ENCODE results near the gene QSOX1. TPM values are rescaled to one million over a fixed set of nuclear protein-coding genes. Genes with fewer than 3 reads are reported as not detected.
"Not testable (repeated sequence)": the region's sequence is repeated elsewhere in the genome, so short reads cannot be mapped to it uniquely, and the experiment has no call there.

Gene QSOX1
- polyA plus RNA-seq, 6 donors from 2014 or later, result 4.9 to 8.0 (median 5.5) TPM

DNA sequence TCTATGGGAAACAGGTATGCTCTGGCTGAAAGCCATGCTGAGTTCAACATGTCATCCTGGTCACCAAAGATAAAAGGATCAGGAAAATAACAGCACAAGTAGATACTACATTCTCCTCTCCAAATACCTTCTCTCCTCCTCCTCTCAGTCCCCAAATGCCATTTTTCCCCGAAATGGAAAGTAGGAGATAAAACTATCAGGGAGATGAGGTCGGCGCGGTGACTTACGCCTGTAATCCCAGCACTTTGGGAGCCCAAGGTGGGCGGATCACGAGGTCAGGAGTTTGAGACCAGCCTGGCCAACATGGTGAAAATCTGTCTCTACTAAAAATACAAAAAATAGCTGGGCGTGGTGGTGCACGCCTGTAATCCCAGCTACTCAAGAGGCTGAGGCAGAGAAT is 21.0 kb upstream of the QSOX1 start:
- Mint-ChIP-seq H3K27me3 (peaks cover 10 to 55% (median 52%) of the 10 kb centered on the region in 3 donors), H3K36me3 (peaks cover 9 to 28% of the 10 kb centered on the region in 2 donors), H3K9me3 (peaks cover 5 to 17% (median 9%) of the 10 kb centered on the region in 7 donors)
- not testable (repeated sequence) for H3K4me3 Mint-ChIP-seq; H3K4me1 Mint-ChIP-seq; H3K27ac Mint-ChIP-seq; ATAC-seq (ENCODE audit: low read depth in 2 of 2); DNase-seq

DNA sequence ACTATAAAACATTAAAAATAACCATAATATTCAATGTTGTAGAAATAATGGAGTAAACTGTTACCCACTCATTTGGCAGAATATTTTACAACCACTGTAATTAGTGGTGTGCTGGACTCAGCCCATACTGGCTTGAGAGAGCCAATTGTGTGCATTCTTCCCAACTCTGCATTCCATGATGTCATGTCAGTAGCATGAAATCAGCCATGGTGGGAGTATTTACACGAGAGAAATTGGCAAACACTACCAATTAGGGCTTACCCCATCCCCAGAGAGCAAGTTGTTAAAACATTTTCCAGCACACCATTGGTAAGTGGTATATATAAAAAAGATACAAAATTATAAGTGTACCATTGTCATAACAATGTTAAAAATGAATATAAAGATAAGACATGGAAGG is 19.1 kb upstream of the QSOX1 start:
- peaks cover 11 to 52% (median 44%) of the 10 kb centered on the region in 3 donors for H3K27me3 Mint-ChIP-seq

DNA sequence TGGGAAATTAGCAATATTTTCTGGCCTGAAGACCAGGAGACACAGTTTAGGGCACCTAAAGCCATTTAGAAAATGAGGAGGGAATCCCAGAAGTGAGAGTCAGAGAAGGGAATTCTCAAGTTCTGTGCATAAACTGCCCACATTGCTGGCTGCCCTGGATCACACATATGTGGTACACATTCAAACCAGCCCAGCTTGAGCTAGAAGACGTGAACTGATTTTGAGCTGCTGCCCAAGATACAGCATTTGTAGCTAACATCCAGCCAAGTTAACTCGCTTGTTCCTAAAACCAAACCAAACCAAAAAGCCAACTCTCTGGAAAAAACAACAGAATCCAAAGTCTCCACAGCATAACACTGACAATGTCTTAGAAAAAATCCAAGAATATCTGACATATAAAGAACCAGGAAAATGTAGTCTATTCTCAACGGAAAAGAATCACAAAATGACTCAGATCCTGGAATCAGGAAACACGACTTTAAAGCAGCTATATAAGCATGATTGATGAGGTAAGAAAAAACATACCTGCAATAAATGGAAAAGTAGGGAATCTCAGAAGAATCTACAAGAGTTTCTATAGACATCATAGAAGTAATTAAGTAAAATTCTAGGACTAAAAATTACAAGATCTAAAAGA is 18.2 kb upstream of the QSOX1 start:
- Mint-ChIP-seq H3K27me3 (peaks cover 14 to 50% (median 41%) of the 10 kb centered on the region in 3 donors), H3K36me3 (peaks cover 9 to 17% of the 10 kb centered on the region in 2 donors), H3K4me1 (no peaks in the 10 kb centered on the region), H3K27ac (peak overlapping the region in 1 of 6 donors; percentile 30), H3K9me3 (peaks cover 5 to 17% (median 9%) of the 10 kb centered on the region in 7 donors), H3K4me3 (no peak overlapping the region)
- DNase-seq (no peak), ATAC-seq (ENCODE audit: low read depth in 2 of 2) (no peak)

More for the DNA sequence above, 19.1 kb upstream of the QSOX1 start:
- no peak overlapping the region for H3K27ac Mint-ChIP-seq
- H3K9me3 Mint-ChIP-seq, result peaks cover 5 to 17% (median 9%) of the 10 kb centered on the region in 7 donors
- peaks cover 9 to 18% of the 10 kb centered on the region in 2 donors for H3K36me3 Mint-ChIP-seq
- H3K4me1 Mint-ChIP-seq, result no peaks in the 10 kb centered on the region
- DNase-seq, result no peak
- H3K4me3 Mint-ChIP-seq, result no peak overlapping the region
- no peak for ATAC-seq (ENCODE audit: low read depth in 2 of 2)

DNA sequence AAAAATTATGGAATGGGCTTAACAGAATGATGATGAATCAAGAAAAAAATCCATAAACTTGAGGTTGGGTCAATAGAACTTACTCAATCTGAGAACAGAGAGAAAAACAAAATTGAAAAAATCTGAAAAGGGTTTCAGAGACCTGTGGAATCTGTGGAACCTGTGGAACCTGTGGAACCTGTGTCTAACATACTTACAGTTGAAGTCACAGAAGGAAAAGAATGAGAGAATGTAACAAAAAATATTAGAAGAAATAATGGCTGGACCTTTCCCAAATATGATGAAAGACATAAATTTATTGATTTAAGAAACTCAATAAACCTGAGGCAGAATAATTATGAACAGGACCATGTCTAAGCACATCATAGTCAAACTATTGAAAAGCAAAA is 17.7 kb upstream of the QSOX1 start:
- ATAC-seq (ENCODE audit: low read depth in 2 of 2), result no peak
- Mint-ChIP-seq H3K4me3 (no peak overlapping the region), H3K9me3 (peaks cover 5 to 17% (median 9%) of the 10 kb centered on the region in 7 donors), H3K4me1 (no peaks in the 10 kb centered on the region), H3K27me3 (peaks cover 14 to 45% (median 40%) of the 10 kb centered on the region in 3 donors), H3K36me3 (peaks cover 9 to 12% of the 10 kb centered on the region in 2 donors), H3K27ac (no peak overlapping the region)
- DNase-seq, result no peak

DNA sequence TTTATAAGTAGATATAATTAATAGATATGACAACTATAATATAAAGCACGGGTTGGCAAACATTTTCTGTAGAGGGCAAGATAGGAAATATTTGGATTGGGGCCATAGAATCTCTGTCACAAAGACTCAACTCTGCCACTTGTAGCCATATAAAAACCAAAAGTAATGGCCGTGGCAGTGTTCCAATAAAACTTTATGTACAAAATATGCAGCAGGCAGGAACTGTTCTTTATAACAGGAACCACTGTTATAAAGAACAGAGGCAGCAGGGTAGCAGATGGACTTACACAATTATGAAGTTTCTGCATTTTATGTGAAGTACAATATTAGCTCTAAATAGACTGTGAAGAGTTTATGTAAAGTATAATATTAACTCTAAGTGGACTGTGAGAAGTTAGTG is 16.9 kb upstream of the QSOX1 start:
- Mint-ChIP-seq H3K9me3 (peaks cover 5 to 17% (median 9%) of the 10 kb centered on the region in 7 donors), H3K27ac (no peak overlapping the region), H3K36me3 (peaks cover 9 to 10% of the 10 kb centered on the region in 2 donors), H3K4me3 (no peak overlapping the region), H3K4me1 (no peaks in the 10 kb centered on the region), H3K27me3 (peaks cover 14 to 36% (median 36%) of the 10 kb centered on the region in 3 donors)
- no peak for ATAC-seq (ENCODE audit: low read depth in 2 of 2)
- no peak for DNase-seq

DNA sequence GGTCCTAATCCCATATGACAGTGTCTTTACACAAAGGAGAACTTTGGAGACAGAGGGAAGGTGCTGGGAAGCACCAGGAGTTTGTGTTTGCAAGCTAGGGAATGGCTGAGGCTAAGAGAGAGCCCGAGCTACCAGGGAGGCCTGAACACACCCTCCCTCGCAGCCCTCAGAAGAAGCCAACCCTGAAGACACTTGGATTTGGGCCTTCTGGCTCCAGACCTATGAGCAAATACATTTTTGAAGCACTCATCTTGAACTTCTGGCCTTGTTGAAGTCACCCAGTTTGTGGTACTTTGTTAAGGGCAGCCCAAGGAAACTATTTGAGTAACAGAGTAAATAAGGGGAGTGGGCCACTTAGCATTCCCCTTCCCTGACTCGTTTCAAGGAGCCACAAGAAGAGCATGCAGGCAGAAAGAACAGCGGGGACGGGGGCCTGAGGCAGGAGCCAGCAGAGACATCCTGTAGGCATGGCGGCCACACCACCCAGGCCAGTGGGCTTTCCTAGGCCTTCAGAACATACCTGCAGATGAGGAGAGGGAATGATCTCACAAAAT is 13.2 kb upstream of the QSOX1 start:
- no peak for ATAC-seq (ENCODE audit: low read depth in 2 of 2)
- H3K27me3 Mint-ChIP-seq, result peaks cover 9 to 30% (median 17%) of the 10 kb centered on the region in 3 donors
- peaks cover 4 to 9% (median 9%) of the 10 kb centered on the region in 7 donors for H3K9me3 Mint-ChIP-seq
- peaks cover 7 to 9% of the 10 kb centered on the region in 2 donors for H3K36me3 Mint-ChIP-seq
- no peaks in the 10 kb centered on the region for H3K4me1 Mint-ChIP-seq
- H3K4me3 Mint-ChIP-seq, result no peak overlapping the region
- H3K27ac Mint-ChIP-seq, result no peak overlapping the region
- no peak for DNase-seq

DNA sequence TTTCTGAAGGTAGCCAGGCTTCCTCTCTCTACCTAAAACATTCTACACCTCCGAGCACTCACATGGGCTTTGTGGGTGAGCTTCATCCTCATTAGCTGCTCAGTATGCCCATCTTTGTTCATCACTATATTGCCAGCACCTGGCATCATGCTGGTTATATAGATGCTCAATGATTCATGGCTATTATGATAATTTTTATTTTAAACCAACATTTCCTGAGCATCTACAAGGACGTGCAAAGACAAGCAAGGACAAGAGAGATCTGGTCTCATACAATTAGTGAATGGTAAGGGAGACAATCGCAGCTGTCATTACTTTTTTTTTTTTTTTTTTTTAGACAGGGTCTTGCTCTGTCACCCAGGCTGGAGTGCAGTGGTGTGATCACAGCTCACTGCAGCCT is 11.3 kb upstream of the QSOX1 start:
- Mint-ChIP-seq H3K36me3 (no peaks in the 10 kb centered on the region), H3K4me3 (no peak overlapping the region), H3K27me3 (peaks cover 9 to 24% (median 9%) of the 10 kb centered on the region in 3 donors), H3K27ac (no peak overlapping the region), H3K4me1 (no peaks in the 10 kb centered on the region), H3K9me3 (peaks cover 0 to 2% (median 0%) of the 10 kb centered on the region in 7 donors)
- ATAC-seq (ENCODE audit: low read depth in 2 of 2) (no peak), DNase-seq (no peak)

DNA sequence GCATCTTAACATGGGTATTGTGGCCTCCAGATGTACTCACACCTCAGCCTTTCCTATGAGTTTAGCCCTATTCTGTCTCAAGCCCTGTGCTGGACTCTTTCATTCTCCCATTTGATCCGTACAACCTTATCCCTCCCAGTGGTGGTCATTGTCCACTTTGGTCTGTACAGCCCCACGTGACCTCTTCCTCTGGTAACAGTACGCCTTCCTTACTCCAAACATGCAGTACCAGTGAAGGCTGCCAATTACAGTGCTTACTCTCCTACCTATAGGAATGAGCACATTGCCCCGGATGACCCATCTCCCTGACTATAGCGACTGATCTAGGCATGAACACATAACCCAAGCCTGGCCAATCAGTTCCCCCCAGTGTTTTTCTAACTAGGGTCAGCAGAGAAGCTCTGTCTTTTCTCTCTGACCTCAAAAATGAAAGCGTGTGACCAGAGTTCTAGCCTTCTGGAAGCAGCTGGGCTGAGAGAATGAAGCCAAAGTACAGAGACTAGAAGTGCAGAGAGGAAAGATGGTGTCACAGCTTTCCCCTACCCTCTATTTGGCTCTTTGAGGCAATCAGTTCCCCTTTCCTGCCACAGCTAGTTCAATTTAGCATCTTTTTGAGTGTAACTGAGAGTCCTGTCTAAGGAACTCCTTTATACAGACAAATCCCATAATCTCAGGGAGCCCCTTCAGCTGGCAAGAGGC is 9.9 kb upstream of the QSOX1 start:
- DNase-seq (no peak), ATAC-seq (ENCODE audit: low read depth in 2 of 2) (no peak)
- peaks cover 3 to 24% (median 12%) of the 10 kb centered on the region in 3 donors for H3K27me3 Mint-ChIP-seq
- no peak overlapping the region for H3K27ac Mint-ChIP-seq
- H3K4me1 Mint-ChIP-seq, result no peaks in the 10 kb centered on the region
- no peaks in the 10 kb centered on the region for H3K36me3 Mint-ChIP-seq
- H3K9me3 Mint-ChIP-seq, result no peaks in the 10 kb centered on the region
- H3K4me3 Mint-ChIP-seq, result peak overlapping the region in 1 of 8 donors; percentile 36

DNA sequence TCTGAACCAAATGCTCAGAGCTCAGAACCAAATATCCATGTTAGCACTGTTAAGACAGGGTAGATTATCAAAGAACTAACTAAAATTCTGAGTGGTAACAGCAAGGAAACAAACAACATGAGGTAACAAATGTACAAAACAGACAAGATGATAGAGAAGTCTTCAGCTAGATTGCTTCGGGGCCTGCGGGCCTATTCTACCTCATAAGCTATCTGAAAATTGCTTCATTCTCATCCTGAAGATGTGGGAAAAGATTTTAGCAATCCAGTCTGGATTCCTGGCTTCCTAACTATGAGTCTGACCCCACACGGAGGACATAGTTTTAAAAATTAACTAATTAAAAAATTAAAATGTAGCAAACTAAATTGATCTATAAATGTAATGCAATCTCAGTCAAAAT is 9.2 kb upstream of the QSOX1 start:
- no peaks in the 10 kb centered on the region for H3K4me1 Mint-ChIP-seq
- DNase-seq (no peak), ATAC-seq (ENCODE audit: low read depth in 2 of 2) (no peak)
- H3K27me3 Mint-ChIP-seq, result peaks cover 5 to 24% (median 12%) of the 10 kb centered on the region in 3 donors
- no peak overlapping the region for H3K4me3 Mint-ChIP-seq
- no peaks in the 10 kb centered on the region for H3K36me3 Mint-ChIP-seq
- H3K9me3 Mint-ChIP-seq, result no peaks in the 10 kb centered on the region
- no peak overlapping the region for H3K27ac Mint-ChIP-seq

DNA sequence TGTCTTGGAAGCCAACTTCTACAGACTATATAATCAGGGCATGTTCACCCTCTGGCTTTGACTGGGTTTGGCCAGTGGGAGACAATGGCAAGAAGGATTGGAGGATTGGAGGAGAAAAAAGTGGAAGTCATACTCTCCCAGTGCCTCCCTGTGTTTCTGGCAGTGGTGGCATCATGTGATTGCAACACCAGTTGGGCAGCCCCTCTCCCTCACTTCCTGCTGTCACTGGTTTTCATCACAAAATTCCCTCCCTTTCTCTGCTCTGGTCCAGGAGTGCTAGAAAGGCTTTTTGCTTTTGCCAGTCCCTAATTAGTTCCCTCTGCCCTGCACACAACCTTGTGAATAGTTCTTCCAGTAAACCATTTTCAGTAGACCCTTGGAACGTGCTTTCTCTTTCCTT is 3.7 kb upstream of the QSOX1 start:
- ATAC-seq (ENCODE audit: low read depth in 2 of 2), result no peak
- Mint-ChIP-seq H3K9me3 (no peaks in the 10 kb centered on the region), H3K27ac (no peak overlapping the region), H3K4me1 (peaks cover 9 to 14% (median 13%) of the 10 kb centered on the region in 3 donors), H3K27me3 (peaks cover 0 to 7% (median 5%) of the 10 kb centered on the region in 3 donors), H3K4me3 (no peak overlapping the region), H3K36me3 (no peaks in the 10 kb centered on the region)
- DNase-seq, result no peak

DNA sequence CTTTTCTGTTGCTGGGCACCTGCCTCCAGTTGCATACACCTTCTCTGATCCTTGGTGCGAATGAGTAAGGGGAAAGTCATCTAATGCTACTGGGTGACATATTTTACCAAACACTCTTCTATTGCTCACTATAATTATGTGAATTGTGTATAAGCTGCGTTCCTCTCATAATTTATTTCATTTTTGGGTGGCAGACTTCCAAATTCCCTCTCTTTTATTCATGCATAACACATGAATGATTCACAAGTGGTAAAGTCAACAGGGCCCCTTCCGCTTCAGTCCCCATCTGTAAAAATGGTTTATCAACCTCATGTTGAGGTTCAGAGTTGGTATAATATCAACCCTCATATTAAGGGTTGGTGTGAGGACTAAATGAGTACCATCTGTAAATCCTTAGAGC is 3.2 kb upstream of the QSOX1 start:
- H3K36me3 Mint-ChIP-seq, result no peaks in the 10 kb centered on the region
- no peak overlapping the region for H3K27ac Mint-ChIP-seq
- no peaks in the 10 kb centered on the region for H3K9me3 Mint-ChIP-seq
- H3K4me1 Mint-ChIP-seq, result peaks cover 14 to 20% (median 18%) of the 10 kb centered on the region in 3 donors
- DNase-seq (no peak), ATAC-seq (ENCODE audit: low read depth in 2 of 2) (no peak)
- peaks cover 0 to 7% (median 5%) of the 10 kb centered on the region in 3 donors for H3K27me3 Mint-ChIP-seq
- H3K4me3 Mint-ChIP-seq, result peak overlapping the region in 1 of 8 donors; percentile 79

DNA sequence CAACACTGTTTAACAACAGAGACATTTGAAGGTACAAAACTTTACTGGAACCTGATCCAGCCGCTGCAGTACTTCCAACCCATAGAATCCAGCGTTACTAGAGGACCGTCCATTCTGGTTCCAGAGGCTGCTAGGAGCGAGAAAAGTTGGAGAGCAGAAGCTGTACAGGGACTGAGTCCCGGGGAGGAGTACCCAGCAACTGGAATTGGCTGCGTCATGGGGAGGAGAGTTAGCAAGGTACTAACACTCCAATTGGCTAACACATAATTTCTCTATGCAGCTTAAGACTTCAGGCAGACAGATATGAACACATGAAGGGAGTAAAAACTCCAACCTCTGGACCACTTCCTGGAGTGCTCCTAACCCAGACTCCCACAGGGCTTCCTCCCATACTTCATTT is 2.1 kb upstream of the QSOX1 start:
- Mint-ChIP-seq H3K4me3 (peak overlapping the region in 3 of 8 donors; percentile 17 to 79 (median 78)), H3K27me3 (peaks cover 0 to 7% (median 5%) of the 10 kb centered on the region in 3 donors), H3K4me1 (peaks cover 19 to 28% (median 23%) of the 10 kb centered on the region in 3 donors), H3K9me3 (no peaks in the 10 kb centered on the region), H3K27ac (peak overlapping the region in 1 of 6 donors; percentile 44), H3K36me3 (no peaks in the 10 kb centered on the region)
- ATAC-seq (ENCODE audit: low read depth in 2 of 2), result no peak
- DNase-seq, result no peak

DNA sequence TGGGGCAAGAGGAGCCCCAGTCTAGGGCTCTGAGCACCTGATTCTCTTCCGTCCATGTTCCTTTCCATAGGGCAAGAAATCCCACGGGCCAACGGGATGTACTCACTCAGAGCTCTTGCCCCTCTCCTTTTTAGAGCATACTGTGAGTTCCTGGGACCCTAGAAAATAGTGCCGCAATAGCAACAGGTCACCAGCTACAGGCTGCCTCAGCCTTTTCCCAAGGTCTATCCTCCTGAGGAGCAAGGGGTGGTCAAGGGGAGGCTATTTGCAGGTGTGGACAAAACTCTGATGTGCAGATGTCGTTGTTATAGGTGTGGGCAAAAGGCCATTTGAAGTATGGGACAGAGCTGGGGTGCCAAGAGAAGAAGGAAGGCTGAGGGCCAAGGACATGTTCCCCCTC is 1.6 kb upstream of the QSOX1 start:
- H3K4me1 Mint-ChIP-seq, result peaks cover 22 to 29% (median 25%) of the 10 kb centered on the region in 3 donors
- peak overlapping the region in 2 of 6 donors; percentile 42 to 44 for H3K27ac Mint-ChIP-seq
- H3K27me3 Mint-ChIP-seq, result peaks cover 0 to 7% (median 5%) of the 10 kb centered on the region in 3 donors

More for the DNA sequence above, 1.6 kb upstream of the QSOX1 start:
- ATAC-seq (ENCODE audit: low read depth in 2 of 2), result no peak
- no peaks in the 10 kb centered on the region for H3K9me3 Mint-ChIP-seq
- peak overlapping the region in 5 of 8 donors; percentile 22 to 95 (median 79) for H3K4me3 Mint-ChIP-seq
- no peak for DNase-seq
- peaks cover 0 to under 1% of the 10 kb centered on the region in 2 donors for H3K36me3 Mint-ChIP-seq
